ENCODE results near the gene PHOX2A.

- TF ChIP-seq POLR2A (IDR thresholded peaks at IDR 0.05; ENCODE audit: low read depth, low read length) (no peak), TAF1 (IDR thresholded peaks at IDR 0.05; ENCODE audit: low read depth, low read length) (no peak), POLR2AphosphoS5 (IDR thresholded peaks at IDR 0.05; ENCODE audit: low read depth, low read length) (no peak), SPI1 (IDR thresholded peaks at IDR 0.05; ENCODE audit: low read depth, low read length) (no peak), POU2F2 (IDR thresholded peaks at IDR 0.05; ENCODE audit: low read depth, low read length) (no peak), PAX5 (IDR thresholded peaks at IDR 0.05; ENCODE audit: insufficient read depth, low read length, severe bottlenecking) (no peak)
Measured at GRCh38 chr11:72278905-72279304, 34.9 kb upstream of the PHOX2A start.

Measured in GM12891 (cell line).